Keratinocyte (primary cell): ENCODE results near the gene KANSL1. TPM values are rescaled to one million over a fixed set of nuclear protein-coding genes. Genes with fewer than 3 reads are reported as not detected.

ENCODE experiments used
- DNase-seq: peaks from one replicate; pipeline ENCODE4 v3.0.0-alpha.2; 2011; ENCODE audit warnings: low read depth, missing footprints, low spot score
- FAIRE-seq: peaks from 2 replicates; lab custom pipeline; 2011; peaks lifted over from hg19 to GRCh38; lab: Jason Lieb, UNC
- H2AFZ ChIP-seq: 2 replicates; pipeline ENCODE4 v1.6.0; 2012; ENCODE audit warnings: low read length, control low read depth, inconsistent platforms; ENCODE audit not compliant: control insufficient read depth
- H3K27ac ChIP-seq: 2 replicates; pipeline ENCODE4 v1.5.1; 2011; ENCODE audit warnings: low read length; ENCODE audit not compliant: control insufficient read depth, insufficient read depth
- H3K27me3 ChIP-seq: 3 replicates; pipeline ENCODE4 v1.6.0; 2011; ENCODE audit warnings: low read length; ENCODE audit not compliant: control insufficient read depth, insufficient read depth; ENCODE audit errors: extremely low read depth
- H3K36me3 ChIP-seq, 2 experiments: 2 replicates in 1 of 2; 3 replicates in 1 of 2; pipeline ENCODE4 v1.5.1; 2011; ENCODE audit warnings: low read length in 2 of 2, mild to moderate bottlenecking in 1 of 2; ENCODE audit not compliant: control insufficient read depth in 2 of 2, insufficient read depth in 2 of 2; ENCODE audit errors: extremely low read depth in 1 of 2
- H3K4me1 ChIP-seq: 3 replicates; pipeline ENCODE4 v1.5.1; 2011; ENCODE audit warnings: low read length; ENCODE audit not compliant: control insufficient read depth, insufficient read depth; ENCODE audit errors: extremely low read depth
- H3K4me2 ChIP-seq: 3 replicates; pipeline ENCODE4 v1.6.0; 2011; ENCODE audit warnings: low read depth, low read length; ENCODE audit not compliant: control insufficient read depth, insufficient read depth; ENCODE audit errors: extremely low read depth
- H3K4me3 ChIP-seq, 3 experiments: fragments of 200-600 bp in 1 of 3; sonication (generic) in 1 of 3; 2 replicates in 2 of 3; 3 replicates in 1 of 3; pipeline ENCODE4 v1.5.1; 2011 to 2016; ENCODE audit warnings: low read length in 3 of 3, mild to moderate bottlenecking in 3 of 3, control low read depth in 2 of 3, inconsistent platforms in 1 of 3, low read depth in 1 of 3, mixed read lengths in 1 of 3, mixed run types in 1 of 3, moderate library complexity in 1 of 3; ENCODE audit not compliant: control insufficient read depth in 2 of 3, insufficient read depth in 2 of 3; ENCODE audit errors: extremely low read depth in 1 of 3
- H3K79me2 ChIP-seq: 2 replicates; pipeline ENCODE4 v1.6.0; 2012; ENCODE audit warnings: low read length; ENCODE audit not compliant: control insufficient read depth, insufficient read depth
- H3K9ac ChIP-seq: 3 replicates; pipeline ENCODE4 v1.6.0; 2011; ENCODE audit warnings: low read length; ENCODE audit not compliant: control insufficient read depth, insufficient read depth; ENCODE audit errors: extremely low read depth
- H3K9me1 ChIP-seq: 3 replicates; pipeline ENCODE4 v1.6.0; 2011; ENCODE audit warnings: low read length; ENCODE audit not compliant: control insufficient read depth, insufficient read depth; ENCODE audit errors: extremely low read depth
- H3K9me3 ChIP-seq: 2 replicates; pipeline ENCODE4 v1.5.1; 2012; ENCODE audit warnings: low read depth, low read length; ENCODE audit not compliant: control insufficient read depth
- H4K20me1 ChIP-seq: 3 replicates; pipeline ENCODE4 v1.6.0; 2011; ENCODE audit warnings: low read length; ENCODE audit not compliant: control insufficient read depth, insufficient read depth; ENCODE audit errors: extremely low read depth
- EZH2 ChIP-seq: IDR thresholded peaks from one replicate; pipeline ENCODE4 v1.6.1; 2012; ENCODE audit warnings: inconsistent platforms, mild to moderate bottlenecking, low read length, moderate library complexity
- dilution Hi-C: fragments of 300-500 bp; cut with MboI; formaldehyde crosslinking; loops from one replicate; pipeline ENCODE4 v1.7.0; 2020; ENCODE audit warnings: low sequenced_read_pairs; ENCODE audit not compliant: extremely low pct_ligation_motif_present
- polyA plus RNA-seq, 5 experiments: library from polyadenylated mRNA; depleted of rRNA in 3 of 5; stranded (reverse) in 3 of 5; stranded (forward) in 1 of 5; unstranded in 1 of 5; fragments of >200 nt; gene quantifications; 1 replicate in 1 of 5; 2 replicates in 3 of 5; 3 replicates in 1 of 5; pipeline versions ENCODE4 v1.2.1 to v1.2.3, GENCODE V29; 2011 to 2012; ENCODE audit warnings: missing spikeins in 2 of 5, low read depth in 1 of 5, low replicate concordance in 1 of 5
- TF ChIP-seq, protein P1 (sequence below), 3 experiments: IDR thresholded peaks in 1 of 3; conservative IDR thresholded peaks in 1 of 3; optimal IDR thresholded peaks in 1 of 3; 2 replicates in 2 of 3; 3 replicates in 1 of 3; pipeline versions ENCODE3 to v1.5.1; 2011; ENCODE audit warnings: low read length in 3 of 3, mild to moderate bottlenecking in 3 of 3, moderate library complexity in 2 of 3, control low read depth in 1 of 3, inconsistent platforms in 1 of 3; ENCODE audit not compliant: insufficient read depth in 2 of 3; ENCODE audit errors: extremely low read depth in 1 of 3

The KANSL1 gene
- polyA plus RNA-seq, 1 donor (not counting 4 experiments of a cell fraction or from before 2014, with no cell fraction given), result 17.6 TPM

DNA sequence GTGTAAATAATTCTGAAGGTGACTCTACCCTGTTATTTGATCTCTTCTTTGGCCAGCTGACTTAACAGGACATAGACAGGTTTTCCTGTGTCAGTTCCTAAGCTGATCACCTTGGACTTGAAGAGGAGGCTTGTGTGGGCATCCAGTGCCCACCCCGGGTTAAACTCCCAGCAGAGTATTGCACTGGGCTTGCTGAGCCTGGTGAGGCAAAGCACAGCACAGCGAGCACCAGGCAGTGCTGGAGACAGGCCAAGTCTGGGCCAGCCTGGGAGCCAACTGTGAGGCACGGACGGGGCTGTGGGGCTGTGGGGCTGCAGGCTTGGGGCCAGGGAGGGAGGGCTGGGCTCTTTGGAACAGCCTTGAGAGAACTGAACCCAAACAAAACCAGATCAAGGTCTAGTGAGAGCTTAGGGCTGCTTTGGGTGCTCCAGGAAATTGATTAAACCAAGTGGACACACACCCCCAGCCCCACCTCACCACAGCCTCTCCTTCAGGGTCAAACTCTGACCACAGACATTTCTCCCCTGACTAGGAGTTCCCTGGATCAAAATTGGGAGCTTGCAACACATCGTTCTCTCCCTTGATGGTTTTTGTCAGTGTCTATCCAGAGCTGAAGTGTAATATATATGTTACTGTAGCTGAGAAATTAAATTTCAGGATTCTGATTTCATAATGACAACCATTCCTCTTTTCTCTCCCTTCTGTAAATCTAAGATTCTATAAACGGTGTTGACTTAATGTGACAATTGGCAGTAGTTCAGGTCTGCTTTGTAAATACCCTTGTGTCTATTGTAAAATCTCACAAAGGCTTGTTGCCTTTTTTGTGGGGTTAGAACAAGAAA lies 189.1 kb downstream of the KANSL1 start:
- no peaks in the 10 kb centered on the region for H3K9me1 ChIP-seq
- no peak for TF ChIP-seq EZH2
- TF ChIP-seq, protein P1, sequence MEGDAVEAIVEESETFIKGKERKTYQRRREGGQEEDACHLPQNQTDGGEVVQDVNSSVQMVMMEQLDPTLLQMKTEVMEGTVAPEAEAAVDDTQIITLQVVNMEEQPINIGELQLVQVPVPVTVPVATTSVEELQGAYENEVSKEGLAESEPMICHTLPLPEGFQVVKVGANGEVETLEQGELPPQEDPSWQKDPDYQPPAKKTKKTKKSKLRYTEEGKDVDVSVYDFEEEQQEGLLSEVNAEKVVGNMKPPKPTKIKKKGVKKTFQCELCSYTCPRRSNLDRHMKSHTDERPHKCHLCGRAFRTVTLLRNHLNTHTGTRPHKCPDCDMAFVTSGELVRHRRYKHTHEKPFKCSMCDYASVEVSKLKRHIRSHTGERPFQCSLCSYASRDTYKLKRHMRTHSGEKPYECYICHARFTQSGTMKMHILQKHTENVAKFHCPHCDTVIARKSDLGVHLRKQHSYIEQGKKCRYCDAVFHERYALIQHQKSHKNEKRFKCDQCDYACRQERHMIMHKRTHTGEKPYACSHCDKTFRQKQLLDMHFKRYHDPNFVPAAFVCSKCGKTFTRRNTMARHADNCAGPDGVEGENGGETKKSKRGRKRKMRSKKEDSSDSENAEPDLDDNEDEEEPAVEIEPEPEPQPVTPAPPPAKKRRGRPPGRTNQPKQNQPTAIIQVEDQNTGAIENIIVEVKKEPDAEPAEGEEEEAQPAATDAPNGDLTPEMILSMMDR (optimal IDR thresholded peaks at IDR 0.05 in 1 of 3, IDR thresholded peaks at IDR 0.05 in 1 of 3, conservative IDR thresholded peaks at IDR 0.05 in 1 of 3; ENCODE audit: extremely low read depth in 1 of 3, insufficient read depth in 2 of 3, low read length in 3 of 3), result no peak
- H3K79me2 ChIP-seq, result no peaks in the 10 kb centered on the region
- peaks cover 9% of the 10 kb centered on the region for H3K27me3 ChIP-seq
- H3K9ac ChIP-seq, result no peak overlapping the region
- DNase-seq (no peak), FAIRE-seq (no peak)
- H3K27ac ChIP-seq, result no peak overlapping the region
- H2AFZ ChIP-seq, result no peak overlapping the region
- no peak overlapping the region for H3K4me3 ChIP-seq
- dilution Hi-C loops, result no loop called here
- no peaks in the 10 kb centered on the region for H4K20me1 ChIP-seq
- H3K36me3 ChIP-seq, result no peaks in the 10 kb centered on the region
- H3K4me1 ChIP-seq, result no peaks in the 10 kb centered on the region
- H3K4me2 ChIP-seq, result no peak overlapping the region
- no peaks in the 10 kb centered on the region for H3K9me3 ChIP-seq

DNA sequence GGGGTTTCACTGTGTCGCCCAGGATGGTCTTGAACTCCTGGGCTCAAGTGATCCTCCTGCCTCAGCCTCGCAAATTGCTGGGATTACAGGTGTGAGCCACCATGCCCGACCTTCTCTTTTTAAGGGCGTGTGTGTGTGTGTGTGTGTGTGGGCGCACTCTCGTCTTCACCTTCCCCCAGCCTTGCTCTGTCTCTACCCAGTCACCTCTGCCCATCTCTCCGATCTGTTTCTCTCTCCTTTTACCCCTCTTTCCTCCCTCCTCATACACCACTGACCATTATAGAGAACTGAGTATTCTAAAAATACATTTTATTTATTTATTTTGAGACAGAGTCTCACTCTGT lies 190.3 kb downstream of the KANSL1 start:
- no peak for TF ChIP-seq EZH2
- TF ChIP-seq, protein P1 (optimal IDR thresholded peaks at IDR 0.05 in 1 of 3, IDR thresholded peaks at IDR 0.05 in 1 of 3, conservative IDR thresholded peaks at IDR 0.05 in 1 of 3; ENCODE audit: extremely low read depth in 1 of 3, insufficient read depth in 2 of 3, low read length in 3 of 3), result no peak
- dilution Hi-C loops, result no loop called here

More for the DNA sequence above, 190.3 kb downstream of the KANSL1 start:
- Histone ChIP-seq H3K4me2 (no peak overlapping the region), H3K4me3 (no peak overlapping the region), H3K27me3 (peaks cover 9% of the 10 kb centered on the region), H3K4me1 (no peaks in the 10 kb centered on the region), H2AFZ (no peak overlapping the region), H3K27ac (no peak overlapping the region), H3K9me1 (no peaks in the 10 kb centered on the region), H3K36me3 (no peaks in the 10 kb centered on the region), H3K79me2 (no peaks in the 10 kb centered on the region), H3K9ac (no peak overlapping the region), H4K20me1 (no peaks in the 10 kb centered on the region), H3K9me3 (no peaks in the 10 kb centered on the region)
- DNase-seq (no peak), FAIRE-seq (no peak)
